ENCODE measurements around the gene MYNN. TPM values are rescaled to one million over a fixed set of nuclear protein-coding genes. Genes with fewer than 3 reads are reported as not detected.

The MYNN gene
- total and polyA plus RNA-seq, 12 donors, result 5.9 to 13.6 (median 12.0) TPM

DNA sequence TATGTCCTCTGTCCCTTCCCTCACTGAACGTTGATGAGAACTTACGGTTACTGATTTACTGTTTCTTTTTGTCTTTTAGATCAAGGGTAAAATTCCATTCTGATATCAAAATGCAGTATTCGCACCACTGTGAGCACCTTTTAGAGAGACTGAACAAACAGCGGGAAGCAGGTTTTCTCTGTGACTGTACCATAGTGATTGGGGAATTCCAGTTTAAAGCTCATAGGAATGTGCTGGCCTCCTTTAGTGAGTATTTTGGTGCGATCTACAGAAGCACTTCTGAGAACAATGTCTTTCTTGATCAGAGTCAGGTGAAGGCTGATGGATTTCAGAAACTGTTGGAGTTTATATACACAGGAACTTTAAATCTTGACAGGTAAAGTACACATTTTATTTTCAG lies 990 bp downstream of the MYNN start:
- no peak for ATAC-seq
- Histone ChIP-seq H3K9me3 (no peaks in the 10 kb centered on the region), H3K27ac (peak overlapping the region in 5 of 10 donors; percentile 95 to 99 (median 99)), H3K36me3 (peaks cover 0 to 51% (median 9%) of the 10 kb centered on the region in 9 donors), H3K4me1 (peaks cover 5 to 37% (median 29%) of the 10 kb centered on the region in 9 donors), H3K4me3 (peak overlapping the region; percentile 67 to 94 (median 87)), H3K27me3 (no peaks in the 10 kb centered on the region)
- no peak for TF ChIP-seq CTCF (IDR thresholded peaks at IDR 0.05)
- intact Hi-C loops (cut with DNase I), result loop anchor here in 4 of 10 donors (5.0 to 10.0 kb wide), 4 partner anchors 193 to 1729 kb away; partner anchors contain the start of gene SEC62 (in 1 of the 4)
- DNase-seq, result no peak
- 42 to 51% methylated on average over 5 of the region's 5 CpGs for WGBS, 2 donors

DNA sequence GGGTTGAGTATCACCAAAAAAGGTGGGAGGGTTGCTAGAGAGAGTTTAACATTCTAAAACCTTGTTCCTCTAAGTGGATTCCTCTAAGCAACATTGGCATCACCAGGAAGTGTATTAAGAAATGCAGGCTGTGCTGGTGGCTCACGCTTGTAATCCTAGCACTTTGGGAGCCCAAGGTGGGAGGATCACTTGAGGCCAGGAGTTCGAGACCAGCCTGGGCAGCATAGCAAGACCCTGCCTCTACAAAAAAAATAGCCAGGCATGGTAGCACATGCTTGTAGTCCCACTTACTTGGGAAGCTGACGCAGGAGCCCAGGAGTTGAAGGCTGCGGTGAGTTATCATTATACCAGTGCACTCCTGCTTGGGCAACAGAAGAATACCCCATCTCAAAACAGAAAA lies 4.6 kb downstream of the MYNN start:
- Histone ChIP-seq H3K27ac (no peak overlapping the region), H3K27me3 (no peaks in the 10 kb centered on the region), H3K36me3 (peaks cover 0 to 87% (median 40%) of the 10 kb centered on the region in 9 donors), H3K9me3 (no peaks in the 10 kb centered on the region), H3K4me3 (no peak overlapping the region), H3K4me1 (peaks cover 5 to 46% (median 43%) of the 10 kb centered on the region in 9 donors)
- intact Hi-C loops (cut with DNase I), result loop anchor here in 3 of 10 donors (10.0 kb wide), 3 partner anchors 207 to 1733 kb away; no protein-coding TSS in a partner anchor
- TF ChIP-seq CTCF (IDR thresholded peaks at IDR 0.05), result no peak
- DNase-seq (no peak), ATAC-seq (no peak)
- WGBS, 2 donors, result 78 to 95% methylated on average over 4 of the region's 4 CpGs

DNA sequence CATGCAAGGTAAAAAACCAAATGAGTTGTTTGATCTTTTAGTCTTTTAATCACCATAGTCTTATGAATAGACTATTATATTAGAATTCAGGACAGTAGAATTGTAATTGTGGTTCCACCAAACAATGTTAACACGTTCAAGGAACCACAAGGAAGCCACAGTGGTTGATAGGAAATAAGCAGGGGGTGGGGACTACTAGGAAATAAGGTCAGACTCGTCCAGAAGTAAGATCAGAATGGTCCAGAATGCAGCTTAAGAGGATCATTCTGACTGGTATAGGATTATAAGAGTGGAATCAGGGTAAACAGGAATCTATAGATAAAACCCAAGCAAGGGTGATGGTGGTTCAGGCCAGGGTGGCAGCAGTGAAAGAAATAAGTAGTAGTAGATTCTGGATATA lies 7.5 kb downstream of the MYNN start:
- intact Hi-C loops (cut with DNase I), result loop anchor here in 1 of 10 donors (10.0 kb wide), 1 partner anchor 194 kb away; no protein-coding TSS in a partner anchor
- Histone ChIP-seq H3K36me3 (peaks cover 0 to 100% (median 54%) of the 10 kb centered on the region in 9 donors), H3K9me3 (no peaks in the 10 kb centered on the region), H3K4me3 (no peak overlapping the region), H3K27me3 (no peaks in the 10 kb centered on the region), H3K27ac (no peak overlapping the region), H3K4me1 (peaks cover 0 to 27% (median 23%) of the 10 kb centered on the region in 9 donors)
- DNase-seq, result no peak
- WGBS, 2 donors, result 63 to 77% methylated on average over 2 of the region's 2 CpGs
- no peak for TF ChIP-seq CTCF (IDR thresholded peaks at IDR 0.05)
- no peak for ATAC-seq

DNA sequence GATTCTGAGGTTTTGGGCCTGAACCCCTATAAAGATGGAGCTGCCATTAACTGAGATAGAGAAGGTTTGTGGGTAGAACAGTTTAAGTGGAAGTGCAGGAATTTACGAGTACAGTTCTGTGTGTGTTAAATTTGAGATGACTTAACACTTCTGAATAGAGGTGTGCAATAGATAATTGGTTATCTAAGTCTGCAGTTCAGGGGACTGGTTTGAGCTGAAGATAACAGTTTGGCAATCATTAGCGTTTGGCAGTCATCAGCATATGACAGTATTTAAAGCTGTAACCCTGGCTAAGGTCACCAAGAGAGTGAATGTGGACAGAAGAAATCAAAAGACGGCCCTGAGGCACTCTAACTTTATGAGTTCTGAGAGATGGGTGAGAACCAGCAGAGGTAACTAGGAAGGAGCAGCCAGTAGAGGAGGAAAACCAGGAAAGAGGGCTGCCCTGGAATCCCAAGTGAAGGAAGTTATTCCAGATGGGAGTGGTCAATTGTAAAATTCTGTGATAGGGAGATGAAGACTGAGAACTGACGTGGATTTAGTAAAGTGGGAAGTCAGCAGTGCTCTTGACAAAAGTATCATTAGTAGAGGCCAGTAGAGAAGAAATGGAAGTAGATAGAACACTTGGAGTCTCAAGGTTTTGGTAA lies 8.1 kb downstream of the MYNN start:
- TF ChIP-seq CTCF (IDR thresholded peaks at IDR 0.05), result no peak
- ATAC-seq (peak in 2 of 8 donors; percentile 25 to 41), DNase-seq (no peak)
- no peaks in the 10 kb centered on the region for H3K9me3 ChIP-seq
- no peak overlapping the region for H3K4me3 ChIP-seq
- intact Hi-C loops (cut with DNase I), result loop anchor here in 1 of 10 donors (10.0 kb wide), 1 partner anchor 193 kb away; no protein-coding TSS in a partner anchor
- no peak overlapping the region for H3K27ac ChIP-seq
- peaks cover 0 to 100% (median 59%) of the 10 kb centered on the region in 9 donors for H3K36me3 ChIP-seq
- WGBS, 2 donors, result 50 to 59% methylated on average over 4 of the region's 4 CpGs
- H3K27me3 ChIP-seq, result no peaks in the 10 kb centered on the region
- H3K4me1 ChIP-seq, result peaks cover 0 to 21% (median 17%) of the 10 kb centered on the region in 9 donors

Data from heart right ventricle (tissue), 16 donors.